RWPE2 (cell line): Measurements from ENCODE around the gene WIPF2.
"Not testable (repeated sequence)": the region's sequence is repeated elsewhere in the genome, so short reads cannot be mapped to it uniquely, and the experiment has no call there.

Experiments
- ATAC-seq: fragments of 200-7000 bp; cut with Tn5 transposase; 3 replicates; pipeline ENCODE4 v1.9.1; 2021; ENCODE audit warnings: low read depth
- DNase-seq: peaks from one replicate; pipeline ENCODE4 v3.0.0-alpha.2; 2020; ENCODE audit warnings: low spot score
- H3K27ac ChIP-seq: fragments of 450-650 bp; 2 replicates; pipeline ENCODE4 v1.5.1; 2017; ENCODE audit warnings: mild to moderate bottlenecking; ENCODE audit not compliant: poor library complexity, severe bottlenecking
- H3K27me3 ChIP-seq: fragments of 250-450 bp; sonication (Bioruptor Pico); 2 replicates; pipeline ENCODE4 v1.5.1; 2021; ENCODE audit warnings: mild to moderate bottlenecking, moderate library complexity; ENCODE audit not compliant: insufficient read depth, poor library complexity, severe bottlenecking
- H3K36me3 ChIP-seq: fragments of 250-450 bp; sonication (Bioruptor Pico); 2 replicates; pipeline ENCODE4 v1.5.1; 2020; ENCODE audit warnings: low read depth, mild to moderate bottlenecking, moderate library complexity
- H3K4me1 ChIP-seq: fragments of 250-450 bp; sonication (Bioruptor Pico); 2 replicates; pipeline ENCODE4 v1.5.1; 2021; ENCODE audit warnings: mild to moderate bottlenecking, moderate library complexity; ENCODE audit not compliant: insufficient read depth, poor library complexity, severe bottlenecking
- H3K4me3 ChIP-seq: fragments of 250-450 bp; sonication (Bioruptor Pico); 2 replicates; pipeline ENCODE4 v1.5.1; 2021; ENCODE audit warnings: mild to moderate bottlenecking, moderate library complexity; ENCODE audit not compliant: severe bottlenecking
- H3K9me3 ChIP-seq: fragments of 250-450 bp; sonication (Bioruptor Pico); 2 replicates; pipeline ENCODE4 v1.5.1; 2021; ENCODE audit warnings: mild to moderate bottlenecking, moderate library complexity; ENCODE audit not compliant: severe bottlenecking
- TF ChIP-seq, protein P1 (sequence below): fragments of 450-650 bp; IDR thresholded peaks from one replicate; pipeline ENCODE4 v1.5.1; 2017; ENCODE audit warnings: mild to moderate bottlenecking, moderate library complexity; ENCODE audit not compliant: poor library complexity, severe bottlenecking

Gene WIPF2

GRCh38 chr17:40291281-40291664, 72.2 kb downstream of the WIPF2 start:
- no peak overlapping the region for H3K27ac ChIP-seq

DNA sequence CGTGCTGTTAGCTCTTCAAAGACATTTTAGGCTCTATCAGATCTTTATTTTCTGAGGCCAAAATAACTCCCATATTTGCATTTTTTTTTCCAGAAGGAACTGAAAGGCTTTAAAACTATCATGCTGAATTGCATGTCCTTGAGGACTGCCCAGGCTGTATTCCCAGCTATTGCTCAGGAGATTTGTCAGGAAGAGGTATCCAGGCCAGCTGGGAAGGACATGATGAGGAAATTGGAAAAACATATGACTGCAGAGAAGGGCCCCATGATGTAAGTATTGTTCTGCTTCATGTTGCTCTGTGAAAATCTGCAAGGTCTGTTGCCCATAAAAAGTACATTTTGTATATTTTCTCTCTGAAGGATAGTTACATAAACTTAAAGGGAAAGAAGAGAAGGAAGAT, 74.3 kb downstream of the WIPF2 start:
- no peak for DNase-seq
- H3K27ac ChIP-seq = no peak overlapping the region
- TF ChIP-seq, protein P1, sequence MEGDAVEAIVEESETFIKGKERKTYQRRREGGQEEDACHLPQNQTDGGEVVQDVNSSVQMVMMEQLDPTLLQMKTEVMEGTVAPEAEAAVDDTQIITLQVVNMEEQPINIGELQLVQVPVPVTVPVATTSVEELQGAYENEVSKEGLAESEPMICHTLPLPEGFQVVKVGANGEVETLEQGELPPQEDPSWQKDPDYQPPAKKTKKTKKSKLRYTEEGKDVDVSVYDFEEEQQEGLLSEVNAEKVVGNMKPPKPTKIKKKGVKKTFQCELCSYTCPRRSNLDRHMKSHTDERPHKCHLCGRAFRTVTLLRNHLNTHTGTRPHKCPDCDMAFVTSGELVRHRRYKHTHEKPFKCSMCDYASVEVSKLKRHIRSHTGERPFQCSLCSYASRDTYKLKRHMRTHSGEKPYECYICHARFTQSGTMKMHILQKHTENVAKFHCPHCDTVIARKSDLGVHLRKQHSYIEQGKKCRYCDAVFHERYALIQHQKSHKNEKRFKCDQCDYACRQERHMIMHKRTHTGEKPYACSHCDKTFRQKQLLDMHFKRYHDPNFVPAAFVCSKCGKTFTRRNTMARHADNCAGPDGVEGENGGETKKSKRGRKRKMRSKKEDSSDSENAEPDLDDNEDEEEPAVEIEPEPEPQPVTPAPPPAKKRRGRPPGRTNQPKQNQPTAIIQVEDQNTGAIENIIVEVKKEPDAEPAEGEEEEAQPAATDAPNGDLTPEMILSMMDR = no peak
- ATAC-seq = no peak
- H3K36me3 ChIP-seq = peaks cover 94% of the 10 kb centered on the region
- H3K4me3 ChIP-seq = no peak overlapping the region
- peaks cover 13% of the 10 kb centered on the region for H3K4me1 ChIP-seq
- no peaks in the 10 kb centered on the region for H3K9me3 ChIP-seq
- no peaks in the 10 kb centered on the region for H3K27me3 ChIP-seq

More at GRCh38 chr17:40291281-40291664, 72.2 kb downstream of the WIPF2 start:
- H3K36me3 ChIP-seq = peaks cover 73% of the 10 kb centered on the region
- no peak for ATAC-seq
- no peak overlapping the region for H3K4me3 ChIP-seq
- TF ChIP-seq, protein P1 = no peak
- peaks cover 13% of the 10 kb centered on the region for H3K4me1 ChIP-seq
- no peak for DNase-seq
- no peaks in the 10 kb centered on the region for H3K27me3 ChIP-seq
- H3K9me3 ChIP-seq = no peaks in the 10 kb centered on the region

- peaks cover 95% of the 10 kb centered on the region for H3K36me3 ChIP-seq
- DNase-seq (no peak), ATAC-seq (no peak)
- no peaks in the 10 kb centered on the region for H3K27me3 ChIP-seq
- H3K27ac ChIP-seq = no peak overlapping the region
- no peaks in the 10 kb centered on the region for H3K9me3 ChIP-seq
- TF ChIP-seq, protein P1 = no peak
- no peaks in the 10 kb centered on the region for H3K4me1 ChIP-seq
- no peak overlapping the region for H3K4me3 ChIP-seq
Measured at GRCh38 chr17:40295488-40296436, 76.7 kb downstream of the WIPF2 start.

GRCh38 chr17:40297511-40297910, 78.4 kb downstream of the WIPF2 start:
- TF ChIP-seq, protein P1 = no peak
- peaks cover 95% of the 10 kb centered on the region for H3K36me3 ChIP-seq
- no peaks in the 10 kb centered on the region for H3K27me3 ChIP-seq
- no peaks in the 10 kb centered on the region for H3K4me1 ChIP-seq
- no peak for ATAC-seq
- no peak for DNase-seq
- H3K9me3 ChIP-seq = no peaks in the 10 kb centered on the region
- no peak overlapping the region for H3K4me3 ChIP-seq
- no peak overlapping the region for H3K27ac ChIP-seq

DNA sequence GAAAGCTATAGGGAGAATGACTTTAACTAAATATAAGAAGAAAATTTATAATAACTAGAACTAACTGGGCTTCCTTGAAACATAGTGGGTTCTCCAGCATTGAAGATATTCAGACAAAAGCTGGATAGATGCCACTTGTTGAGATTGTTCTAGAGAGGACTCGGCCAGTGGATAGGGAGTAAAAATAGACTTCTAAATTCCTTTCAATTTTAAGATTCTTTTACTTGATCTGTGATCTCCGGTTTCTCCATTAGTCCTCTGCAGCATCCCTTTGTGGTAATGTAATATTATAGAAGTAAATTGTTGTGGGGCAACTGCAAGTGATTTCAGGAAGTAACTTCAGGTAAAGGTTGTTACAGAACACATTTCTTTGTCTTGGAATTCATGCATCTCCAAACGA, 79.6 kb downstream of the WIPF2 start:
- TF ChIP-seq, protein P1 = no peak
- DNase-seq = no peak
- Histone ChIP-seq H3K4me1 (peaks cover 7% of the 10 kb centered on the region), H3K9me3 (no peaks in the 10 kb centered on the region), H3K27me3 (no peaks in the 10 kb centered on the region), H3K27ac (no peak overlapping the region), H3K4me3 (no peak overlapping the region), H3K36me3 (peaks cover 98% of the 10 kb centered on the region)
- ATAC-seq = no peak

DNA sequence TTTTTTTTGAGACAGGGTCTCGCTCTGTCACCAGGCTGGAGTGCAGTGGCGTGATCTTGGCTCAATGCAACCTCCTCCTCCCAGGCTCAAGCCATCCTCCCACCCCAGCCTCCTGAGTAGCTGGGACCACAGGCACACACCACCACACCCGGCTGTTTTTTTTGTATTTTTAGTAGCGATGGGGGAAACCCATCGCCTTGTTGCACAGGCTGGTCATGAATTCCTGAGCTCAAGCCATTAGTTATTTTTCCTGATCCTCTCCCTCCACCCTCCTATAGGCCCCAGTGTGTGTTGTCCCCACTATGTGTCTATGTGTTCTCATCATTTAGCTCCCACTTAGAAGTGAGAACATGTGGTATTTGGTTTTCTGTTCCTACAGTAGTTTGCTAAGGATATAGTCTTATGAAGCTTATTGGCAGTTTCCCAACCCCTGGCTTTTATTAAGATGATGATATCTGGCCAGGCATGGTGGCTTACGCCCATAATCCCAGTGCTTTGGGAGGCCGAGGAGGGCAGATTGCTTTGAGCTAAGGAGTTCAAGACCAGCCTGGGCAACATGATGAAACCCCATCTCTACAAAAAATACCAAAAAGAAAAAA, 80.2 kb downstream of the WIPF2 start:
- H3K4me3 ChIP-seq, H3K4me1 ChIP-seq, H3K27ac ChIP-seq, DNase-seq, ATAC-seq, H3K9me3 ChIP-seq, H3K27me3 ChIP-seq: not testable (repeated sequence)
- H3K36me3 ChIP-seq = peaks cover 97% of the 10 kb centered on the region
